ENCODE results near the gene GRPEL2. TPM values are rescaled to one million over a fixed set of nuclear protein-coding genes. Genes with fewer than 3 reads are reported as not detected.

The GRPEL2 gene
- total and polyA plus RNA-seq, 2 of the 8 experiments (the other 6 are each of a cell fraction or from before 2014, with no cell fraction given) = 11.2 to 52.2 TPM

DNA sequence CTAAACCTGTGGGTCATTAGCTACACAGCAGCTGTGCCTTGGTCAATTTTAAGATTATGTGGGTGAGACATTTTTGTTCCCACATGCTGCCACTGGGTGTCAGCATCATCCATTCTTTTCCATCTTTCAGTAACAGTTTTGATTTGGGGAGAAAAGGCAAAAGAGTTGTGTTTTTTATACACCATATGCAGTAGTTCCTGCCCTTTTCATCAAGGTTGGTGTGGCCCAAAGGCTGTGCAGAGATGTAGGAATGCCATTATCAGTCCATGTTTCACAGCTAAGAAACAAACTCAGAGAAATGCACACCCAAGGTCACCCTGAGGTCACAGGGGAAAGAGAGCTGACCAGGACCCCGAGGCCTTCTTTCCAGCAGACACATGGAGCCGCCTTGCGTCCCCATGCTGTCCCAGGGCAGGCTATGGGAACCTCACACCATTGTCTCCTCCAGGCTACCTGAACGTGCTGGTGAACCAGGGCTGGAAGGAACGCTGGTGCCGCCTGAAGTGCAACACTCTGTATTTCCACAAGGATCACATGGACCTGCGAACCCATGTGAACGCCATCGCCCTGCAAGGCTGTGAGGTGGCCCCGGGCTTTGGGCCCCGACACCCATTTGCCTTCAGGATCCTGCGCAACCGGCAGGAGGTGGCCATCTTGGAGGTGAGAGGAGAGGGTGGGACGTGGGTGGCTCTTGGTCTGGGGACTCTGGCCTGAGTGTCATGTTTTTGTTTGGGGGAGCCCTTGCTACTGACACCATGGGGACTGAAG is 27.8 kb upstream of the GRPEL2 start (continued):
- TF ChIP-seq, protein P1, sequence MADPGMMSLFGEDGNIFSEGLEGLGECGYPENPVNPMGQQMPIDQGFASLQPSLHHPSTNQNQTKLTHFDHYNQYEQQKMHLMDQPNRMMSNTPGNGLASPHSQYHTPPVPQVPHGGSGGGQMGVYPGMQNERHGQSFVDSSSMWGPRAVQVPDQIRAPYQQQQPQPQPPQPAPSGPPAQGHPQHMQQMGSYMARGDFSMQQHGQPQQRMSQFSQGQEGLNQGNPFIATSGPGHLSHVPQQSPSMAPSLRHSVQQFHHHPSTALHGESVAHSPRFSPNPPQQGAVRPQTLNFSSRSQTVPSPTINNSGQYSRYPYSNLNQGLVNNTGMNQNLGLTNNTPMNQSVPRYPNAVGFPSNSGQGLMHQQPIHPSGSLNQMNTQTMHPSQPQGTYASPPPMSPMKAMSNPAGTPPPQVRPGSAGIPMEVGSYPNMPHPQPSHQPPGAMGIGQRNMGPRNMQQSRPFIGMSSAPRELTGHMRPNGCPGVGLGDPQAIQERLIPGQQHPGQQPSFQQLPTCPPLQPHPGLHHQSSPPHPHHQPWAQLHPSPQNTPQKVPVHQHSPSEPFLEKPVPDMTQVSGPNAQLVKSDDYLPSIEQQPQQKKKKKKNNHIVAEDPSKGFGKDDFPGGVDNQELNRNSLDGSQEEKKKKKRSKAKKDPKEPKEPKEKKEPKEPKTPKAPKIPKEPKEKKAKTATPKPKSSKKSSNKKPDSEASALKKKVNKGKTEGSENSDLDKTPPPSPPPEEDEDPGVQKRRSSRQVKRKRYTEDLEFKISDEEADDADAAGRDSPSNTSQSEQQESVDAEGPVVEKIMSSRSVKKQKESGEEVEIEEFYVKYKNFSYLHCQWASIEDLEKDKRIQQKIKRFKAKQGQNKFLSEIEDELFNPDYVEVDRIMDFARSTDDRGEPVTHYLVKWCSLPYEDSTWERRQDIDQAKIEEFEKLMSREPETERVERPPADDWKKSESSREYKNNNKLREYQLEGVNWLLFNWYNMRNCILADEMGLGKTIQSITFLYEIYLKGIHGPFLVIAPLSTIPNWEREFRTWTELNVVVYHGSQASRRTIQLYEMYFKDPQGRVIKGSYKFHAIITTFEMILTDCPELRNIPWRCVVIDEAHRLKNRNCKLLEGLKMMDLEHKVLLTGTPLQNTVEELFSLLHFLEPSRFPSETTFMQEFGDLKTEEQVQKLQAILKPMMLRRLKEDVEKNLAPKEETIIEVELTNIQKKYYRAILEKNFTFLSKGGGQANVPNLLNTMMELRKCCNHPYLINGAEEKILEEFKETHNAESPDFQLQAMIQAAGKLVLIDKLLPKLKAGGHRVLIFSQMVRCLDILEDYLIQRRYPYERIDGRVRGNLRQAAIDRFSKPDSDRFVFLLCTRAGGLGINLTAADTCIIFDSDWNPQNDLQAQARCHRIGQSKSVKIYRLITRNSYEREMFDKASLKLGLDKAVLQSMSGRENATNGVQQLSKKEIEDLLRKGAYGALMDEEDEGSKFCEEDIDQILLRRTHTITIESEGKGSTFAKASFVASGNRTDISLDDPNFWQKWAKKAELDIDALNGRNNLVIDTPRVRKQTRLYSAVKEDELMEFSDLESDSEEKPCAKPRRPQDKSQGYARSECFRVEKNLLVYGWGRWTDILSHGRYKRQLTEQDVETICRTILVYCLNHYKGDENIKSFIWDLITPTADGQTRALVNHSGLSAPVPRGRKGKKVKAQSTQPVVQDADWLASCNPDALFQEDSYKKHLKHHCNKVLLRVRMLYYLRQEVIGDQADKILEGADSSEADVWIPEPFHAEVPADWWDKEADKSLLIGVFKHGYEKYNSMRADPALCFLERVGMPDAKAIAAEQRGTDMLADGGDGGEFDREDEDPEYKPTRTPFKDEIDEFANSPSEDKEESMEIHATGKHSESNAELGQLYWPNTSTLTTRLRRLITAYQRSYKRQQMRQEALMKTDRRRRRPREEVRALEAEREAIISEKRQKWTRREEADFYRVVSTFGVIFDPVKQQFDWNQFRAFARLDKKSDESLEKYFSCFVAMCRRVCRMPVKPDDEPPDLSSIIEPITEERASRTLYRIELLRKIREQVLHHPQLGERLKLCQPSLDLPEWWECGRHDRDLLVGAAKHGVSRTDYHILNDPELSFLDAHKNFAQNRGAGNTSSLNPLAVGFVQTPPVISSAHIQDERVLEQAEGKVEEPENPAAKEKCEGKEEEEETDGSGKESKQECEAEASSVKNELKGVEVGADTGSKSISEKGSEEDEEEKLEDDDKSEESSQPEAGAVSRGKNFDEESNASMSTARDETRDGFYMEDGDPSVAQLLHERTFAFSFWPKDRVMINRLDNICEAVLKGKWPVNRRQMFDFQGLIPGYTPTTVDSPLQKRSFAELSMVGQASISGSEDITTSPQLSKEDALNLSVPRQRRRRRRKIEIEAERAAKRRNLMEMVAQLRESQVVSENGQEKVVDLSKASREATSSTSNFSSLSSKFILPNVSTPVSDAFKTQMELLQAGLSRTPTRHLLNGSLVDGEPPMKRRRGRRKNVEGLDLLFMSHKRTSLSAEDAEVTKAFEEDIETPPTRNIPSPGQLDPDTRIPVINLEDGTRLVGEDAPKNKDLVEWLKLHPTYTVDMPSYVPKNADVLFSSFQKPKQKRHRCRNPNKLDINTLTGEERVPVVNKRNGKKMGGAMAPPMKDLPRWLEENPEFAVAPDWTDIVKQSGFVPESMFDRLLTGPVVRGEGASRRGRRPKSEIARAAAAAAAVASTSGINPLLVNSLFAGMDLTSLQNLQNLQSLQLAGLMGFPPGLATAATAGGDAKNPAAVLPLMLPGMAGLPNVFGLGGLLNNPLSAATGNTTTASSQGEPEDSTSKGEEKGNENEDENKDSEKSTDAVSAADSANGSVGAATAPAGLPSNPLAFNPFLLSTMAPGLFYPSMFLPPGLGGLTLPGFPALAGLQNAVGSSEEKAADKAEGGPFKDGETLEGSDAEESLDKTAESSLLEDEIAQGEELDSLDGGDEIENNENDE (IDR thresholded peaks at IDR 0.05; ENCODE audit: insufficient replicate concordance, low read length) = no peak
- TF ChIP-seq RXRA (IDR thresholded peaks at IDR 0.05; ENCODE audit: insufficient read depth, low read depth, low read length) (no peak), TCF12 (IDR thresholded peaks at IDR 0.05; ENCODE audit: low read depth, low read length) (no peak), ASH2L (IDR thresholded peaks at IDR 0.05; ENCODE audit: low read length) (no peak), YY1 (IDR thresholded peaks at IDR 0.05; ENCODE audit: low read depth, low read length) (peak; percentile 63; the same call in 1 of the 2 replicates), SUZ12 (IDR thresholded peaks at IDR 0.05; ENCODE audit: low read length) (no peak), GABPA (IDR thresholded peaks at IDR 0.05; ENCODE audit: borderline replicate concordance, insufficient read depth, low read length) (no peak)
- TF ChIP-seq, protein P2, sequence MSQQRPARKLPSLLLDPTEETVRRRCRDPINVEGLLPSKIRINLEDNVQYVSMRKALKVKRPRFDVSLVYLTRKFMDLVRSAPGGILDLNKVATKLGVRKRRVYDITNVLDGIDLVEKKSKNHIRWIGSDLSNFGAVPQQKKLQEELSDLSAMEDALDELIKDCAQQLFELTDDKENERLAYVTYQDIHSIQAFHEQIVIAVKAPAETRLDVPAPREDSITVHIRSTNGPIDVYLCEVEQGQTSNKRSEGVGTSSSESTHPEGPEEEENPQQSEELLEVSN (IDR thresholded peaks at IDR 0.05) = peak; percentile 38
- TF ChIP-seq, protein P3, sequence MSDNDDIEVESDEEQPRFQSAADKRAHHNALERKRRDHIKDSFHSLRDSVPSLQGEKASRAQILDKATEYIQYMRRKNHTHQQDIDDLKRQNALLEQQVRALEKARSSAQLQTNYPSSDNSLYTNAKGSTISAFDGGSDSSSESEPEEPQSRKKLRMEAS (IDR thresholded peaks at IDR 0.05) = peak; percentile 54; the same call in 1 of the 2 replicates

Data from H1 (cell line).